Measurements from ENCODE around the gene MC4R.

DNA sequence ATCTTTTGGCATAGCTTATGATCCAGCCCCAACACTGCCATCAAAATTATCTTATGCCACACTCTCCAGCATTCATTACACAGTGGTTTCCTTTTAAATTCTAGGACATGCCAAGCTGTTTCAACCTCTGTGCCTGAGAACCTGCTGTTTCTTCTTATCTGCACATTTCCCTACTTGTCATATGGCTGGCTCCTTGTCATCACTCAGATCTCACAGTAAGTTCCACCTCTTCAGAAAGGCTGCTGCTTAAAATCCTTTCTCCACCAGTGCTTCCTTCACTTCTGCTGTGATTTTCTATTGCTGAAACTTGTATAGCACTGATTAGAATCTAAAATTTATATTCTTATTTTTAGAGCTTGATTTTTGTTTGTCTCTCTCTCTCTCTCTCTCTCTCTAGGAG, 43.4 kb downstream of the MC4R start:
- TF ChIP-seq GATA3 (IDR thresholded peaks at IDR 0.05; ENCODE audit: low read depth, low read length), result no peak
- no peak for TF ChIP-seq GATA2 (IDR thresholded peaks at IDR 0.05; ENCODE audit: low read depth, low read length)
